B cell (primary cell): Measurements from ENCODE around the gene SNCB. TPM values are rescaled to one million over a fixed set of nuclear protein-coding genes. Genes with fewer than 3 reads are reported as not detected.

Experiments
- ATAC-seq: fragments of 200-7000 bp; cut with Tn5 transposase; one replicate; pipeline ENCODE4 v1.10.0; 2021; ENCODE audit warnings: low read depth, mild to moderate bottlenecking, moderate number of reproducible peaks, moderate library complexity
- CTCF ChIA-PET: fragments of 350-600 bp; sonication (Branson Sonifier 250); formaldehyde crosslinking; loops from one replicate; lab custom pipeline; 2021; ENCODE audit warnings: antibody characterized with exemption, inconsistent platforms; lab: Charles Lee
- POLR2A ChIA-PET: fragments of 350-600 bp; sonication (Branson Sonifier 250); formaldehyde crosslinking; loops from one replicate; lab custom pipeline; 2021; ENCODE audit warnings: antibody characterized with exemption; lab: Charles Lee
- DNase-seq: peaks from one replicate; pipeline ENCODE4 v3.0.0; 2013
- H2AFZ ChIP-seq: 2 replicates; pipeline ENCODE4 v1.6.1; 2012; ENCODE audit warnings: mild to moderate bottlenecking, low read depth, low read length; ENCODE audit not compliant: insufficient read depth, poor library complexity, severe bottlenecking
- H3K27ac ChIP-seq, 2 donors: 1 replicate in 1 of 2; 2 replicates in 1 of 2; pipeline ENCODE4 v1.5.1; 2012 to 2013; ENCODE audit warnings: low read length in 2 of 2, mild to moderate bottlenecking in 2 of 2, moderate library complexity in 1 of 2
- H3K27me3 ChIP-seq, 4 experiments: fragments of 200-600 bp in 1 of 4; sonication (generic) in 1 of 4; replicated peaks in 1 of 4; 1 replicate in 2 of 4; 2 replicates in 2 of 4; pipeline versions ENCODE4 v1.6.1 to v1.7.0; 2013 to 2016; ENCODE audit warnings: low read length in 3 of 4, mild to moderate bottlenecking in 2 of 4, mixed read lengths in 1 of 4, moderate library complexity in 1 of 4; ENCODE audit not compliant: insufficient read depth in 4 of 4, control insufficient read depth in 3 of 4; ENCODE audit errors: control extremely low read depth in 1 of 4
- H3K36me3 ChIP-seq, 2 experiments: replicated peaks in 1 of 2; 1 replicate in 1 of 2; 2 replicates in 1 of 2; pipeline versions ENCODE4 v1.6.1 to v1.7.1; 2013; ENCODE audit warnings: low read length in 1 of 2; ENCODE audit not compliant: insufficient read depth in 2 of 2, control insufficient read depth in 1 of 2; ENCODE audit errors: control extremely low read depth in 1 of 2, extremely low read depth in 1 of 2
- H3K4me1 ChIP-seq, 2 donors: fragments of 200-600 bp in 1 of 2; sonication (generic) in 1 of 2; 1 replicate in 1 of 2; 2 replicates in 1 of 2; pipeline versions ENCODE4 v1.5.1 to v1.6.1; 2013 to 2017; ENCODE audit warnings: low read length in 2 of 2; ENCODE audit not compliant: control insufficient read depth in 2 of 2, insufficient read depth in 2 of 2
- H3K4me2 ChIP-seq: replicated peaks from 2 replicates; pipeline ENCODE3; 2012; ENCODE audit warnings: mild to moderate bottlenecking, low read depth, low read length; ENCODE audit not compliant: poor library complexity, severe bottlenecking
- H3K4me3 ChIP-seq, 5 experiments: fragments of 200-600 bp in 1 of 5; sonication (generic) in 1 of 5; 1 replicate in 3 of 5; 2 replicates in 2 of 5; pipeline versions ENCODE4 v1.5.1 to v1.7.0; 2011 to 2016; ENCODE audit warnings: low read length in 4 of 5, mild to moderate bottlenecking in 4 of 5, low read depth in 2 of 5, control low read depth in 1 of 5, moderate library complexity in 1 of 5; ENCODE audit not compliant: insufficient read depth in 1 of 5; ENCODE audit errors: control extremely low read depth in 1 of 5, extremely low read depth in 1 of 5
- H3K79me2 ChIP-seq: fragments of 200-600 bp; sonication (generic); one replicate; pipeline ENCODE4 v1.6.0; 2016; ENCODE audit warnings: low read length; ENCODE audit not compliant: control insufficient read depth, insufficient read depth
- H3K9ac ChIP-seq: fragments of 200-600 bp; sonication (generic); 2 replicates; pipeline ENCODE4 v1.6.1; 2017; ENCODE audit warnings: mild to moderate bottlenecking, low read length, moderate library complexity
- H3K9me3 ChIP-seq, 3 donors: one replicate each; pipeline versions ENCODE4 v1.6.1 to v1.7.1; 2013; ENCODE audit warnings: low read length in 2 of 3; ENCODE audit not compliant: control insufficient read depth in 2 of 3, insufficient read depth in 1 of 3; ENCODE audit errors: control extremely low read depth in 1 of 3
- H4K20me1 ChIP-seq: 2 replicates; pipeline ENCODE4 v1.6.0; 2012; ENCODE audit warnings: mild to moderate bottlenecking, low read length; ENCODE audit not compliant: insufficient read depth, control insufficient read depth, poor library complexity, severe bottlenecking
- H3K27ac Mint-ChIP-seq: one replicate; pipeline ENCODE4 v1.8.0; 2021; ENCODE audit warnings: mixed read lengths
- H3K27me3 Mint-ChIP-seq: one replicate; pipeline ENCODE4 v1.8.0; 2021; ENCODE audit warnings: mixed read lengths
- H3K4me1 Mint-ChIP-seq: one replicate; pipeline ENCODE4 v1.8.0; 2021; ENCODE audit warnings: mixed read lengths
- H3K4me3 Mint-ChIP-seq: one replicate; pipeline ENCODE4 v1.8.0; 2021; ENCODE audit warnings: mixed read lengths
- H3K9me3 Mint-ChIP-seq: one replicate; pipeline ENCODE4 v1.8.0; 2022; ENCODE audit warnings: mixed read lengths; ENCODE audit not compliant: insufficient read depth
- CTCF ChIP-seq: fragments of 200-600 bp; IDR thresholded peaks from one replicate; pipeline ENCODE4 v1.8.0; 2022; ENCODE audit warnings: antibody characterized with exemption, mild to moderate bottlenecking
- EZH2 ChIP-seq: IDR thresholded peaks from 2 replicates; pipeline ENCODE4 v1.6.1; 2012; ENCODE audit warnings: borderline replicate concordance, low read depth, mild to moderate bottlenecking, moderate library complexity, low read length; ENCODE audit not compliant: insufficient read depth, poor library complexity, severe bottlenecking
- WGBS: methylation state at CpG from one replicate; pipeline ENCODE4 v1.1.5; 2013; ENCODE audit warnings: missing lambda C conversion rate; ENCODE audit not compliant: insufficient coverage; 5-methylcytosine and 5-hydroxymethylcytosine counted together
- intact Hi-C: fragments of 100-400 bp; cut with micrococcal nuclease; formaldehyde crosslinking; loops from one replicate; pipeline ENCODE4 v1.10.0; 2022
- polyA plus RNA-seq: library from polyadenylated mRNA; depleted of rRNA; stranded (reverse); fragments of >200 nt; gene quantifications from 2 replicates; pipeline ENCODE4 v1.2.3, GENCODE V29; 2012
- total RNA-seq, 2 donors: library from RNA; stranded (reverse); fragments of 120-200 nt in 1 of 2; gene quantifications; 1 replicate in 1 of 2; 2 replicates in 1 of 2; pipeline versions ENCODE4 v1.2.3 to v1.2.4, GENCODE V29; 2013 to 2022

The SNCB gene
- total and polyA plus RNA-seq, 2 donors (not counting 1 experiment from before 2014, with no cell fraction given), result 0.09 TPM; not detected in 1

DNA sequence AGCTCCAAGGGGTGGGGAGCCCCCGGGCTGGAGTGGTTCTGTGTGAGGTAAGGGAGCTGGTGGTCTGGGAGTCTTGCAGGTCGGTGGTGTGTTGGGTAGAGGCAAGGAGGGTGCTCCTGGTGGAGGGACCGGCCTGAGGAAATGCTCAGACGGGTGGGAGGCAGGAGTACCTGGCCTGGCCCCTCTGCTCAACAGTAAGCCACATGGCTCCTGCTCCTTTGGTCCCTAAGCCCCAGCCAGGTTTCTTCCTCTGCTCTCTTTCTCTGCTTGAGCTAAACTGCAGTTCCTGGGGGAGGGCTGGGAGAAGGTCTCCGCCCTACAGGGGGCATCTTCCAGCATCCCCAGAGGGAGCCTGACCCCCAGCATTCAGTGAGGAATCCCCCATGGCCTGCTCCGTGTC is 34.1 kb upstream of the SNCB start:
- Histone ChIP-seq H4K20me1 (no peaks in the 10 kb centered on the region), H3K4me1 (peaks cover 9 to 12% of the 10 kb centered on the region in 2 donors), H3K36me3 (no peaks in the 10 kb centered on the region), H3K9me3 (no peaks in the 10 kb centered on the region), H3K79me2 (no peaks in the 10 kb centered on the region), H3K4me3 (no peak overlapping the region), H3K27ac (no peak overlapping the region), H2AFZ (no peak overlapping the region), H3K9ac (no peak overlapping the region), H3K27me3 (peaks cover 0 to 32% (median 4%) of the 10 kb centered on the region in 4 experiments), H3K4me2 (no peak overlapping the region)
- no peaks in the 10 kb centered on the region for H3K9me3 Mint-ChIP-seq
- peaks cover 13% of the 10 kb centered on the region for H3K4me1 Mint-ChIP-seq
- CTCF ChIA-PET, result no interaction called here
- peaks cover 41% of the 10 kb centered on the region for H3K27me3 Mint-ChIP-seq
- 63% methylated on average over 5 of the region's 6 CpGs for WGBS
- TF ChIP-seq EZH2, result no peak
- TF ChIP-seq CTCF, result no peak
- intact Hi-C loops, result no loop called here
- POLR2A ChIA-PET, result no interaction called here
- no peak for DNase-seq
- H3K27ac Mint-ChIP-seq, result no peak overlapping the region
- ATAC-seq, result no peak
- no peak overlapping the region for H3K4me3 Mint-ChIP-seq

GRCh38 chr5:176663566-176663965 is 33.2 kb upstream of the SNCB start:
- Histone ChIP-seq H2AFZ (no peak overlapping the region), H3K4me1 (peaks cover 18 to 20% of the 10 kb centered on the region in 2 donors), H3K36me3 (no peaks in the 10 kb centered on the region), H4K20me1 (no peaks in the 10 kb centered on the region), H3K4me2 (no peak overlapping the region), H3K27me3 (peaks cover 0 to 23% (median 2%) of the 10 kb centered on the region in 4 experiments), H3K9ac (no peak overlapping the region), H3K4me3 (no peak overlapping the region), H3K79me2 (no peaks in the 10 kb centered on the region), H3K27ac (no peak overlapping the region), H3K9me3 (no peaks in the 10 kb centered on the region)
- ChIA-PET POLR2A (no interaction called here), CTCF (interaction anchor here (0.6 kb wide), 2 partner anchors 287 to 444 kb away, joined by 3 read pairs; no protein-coding TSS in a partner anchor)
- Mint-ChIP-seq H3K4me1 (peaks cover 22% of the 10 kb centered on the region), H3K27me3 (peaks cover 35% of the 10 kb centered on the region), H3K4me3 (no peak overlapping the region), H3K9me3 (no peaks in the 10 kb centered on the region), H3K27ac (no peak overlapping the region)
- TF ChIP-seq CTCF, result no peak
- TF ChIP-seq EZH2, result no peak
- DNase-seq (no peak), ATAC-seq (no peak)
- 100% methylated on average over 1 of the region's 10 CpGs for WGBS
- intact Hi-C loops, result no loop called here
